Activated T-cell treated with anti-CD3 and anti-CD28 coated beads for 4 hours (primary cell): Measurements from ENCODE around the gene HSD3B7.

ENCODE experiments used
- DNase-seq: peaks from one replicate; pipeline ENCODE4 v3.0.0-alpha.2; 2020

The HSD3B7 gene

DNA sequence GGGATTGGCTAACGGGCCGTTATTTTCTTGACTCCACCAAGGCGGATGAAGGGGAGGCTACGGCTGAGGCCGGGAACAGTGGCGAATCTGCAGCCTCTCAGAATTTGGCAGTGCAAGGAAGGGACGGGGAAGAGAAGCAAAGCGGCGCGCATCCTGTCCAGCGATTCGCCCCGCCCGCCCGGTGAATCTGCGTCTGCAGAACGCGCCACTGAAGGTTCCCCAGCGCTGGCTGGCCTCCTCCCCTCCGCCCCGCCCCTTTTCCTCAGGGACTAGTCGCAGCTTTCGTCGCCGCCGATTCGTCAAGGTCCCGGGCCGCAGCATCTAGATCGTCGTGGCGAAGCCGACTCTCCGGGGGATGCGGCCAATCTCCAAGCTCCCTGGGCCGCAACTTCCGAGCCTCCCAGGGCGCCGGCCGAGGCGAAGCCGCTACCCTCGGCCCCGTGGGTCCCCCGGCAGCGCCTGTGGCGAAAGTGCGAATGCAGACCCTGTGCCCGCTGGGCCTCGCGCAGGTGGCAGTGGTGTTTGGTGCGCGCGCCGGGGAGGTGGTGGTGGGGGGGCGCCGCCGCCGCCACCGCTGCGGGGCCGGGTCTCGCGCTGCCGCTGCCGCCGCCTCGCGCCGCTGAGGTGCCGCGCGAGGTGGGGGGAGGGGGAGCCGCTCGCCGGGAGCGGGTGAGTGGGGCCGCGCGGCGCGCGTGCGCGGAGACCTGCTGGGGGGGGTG lies 27.4 kb upstream of the HSD3B7 start, which contains the start of gene SETD1A:
TSS of gene SETD1A (plus strand) at position 299 of the 719 bp plus-strand sequence. CDS start 978 bp downstream, outside the sequence.
- DNase-seq, result peak; percentile 94

DNA sequence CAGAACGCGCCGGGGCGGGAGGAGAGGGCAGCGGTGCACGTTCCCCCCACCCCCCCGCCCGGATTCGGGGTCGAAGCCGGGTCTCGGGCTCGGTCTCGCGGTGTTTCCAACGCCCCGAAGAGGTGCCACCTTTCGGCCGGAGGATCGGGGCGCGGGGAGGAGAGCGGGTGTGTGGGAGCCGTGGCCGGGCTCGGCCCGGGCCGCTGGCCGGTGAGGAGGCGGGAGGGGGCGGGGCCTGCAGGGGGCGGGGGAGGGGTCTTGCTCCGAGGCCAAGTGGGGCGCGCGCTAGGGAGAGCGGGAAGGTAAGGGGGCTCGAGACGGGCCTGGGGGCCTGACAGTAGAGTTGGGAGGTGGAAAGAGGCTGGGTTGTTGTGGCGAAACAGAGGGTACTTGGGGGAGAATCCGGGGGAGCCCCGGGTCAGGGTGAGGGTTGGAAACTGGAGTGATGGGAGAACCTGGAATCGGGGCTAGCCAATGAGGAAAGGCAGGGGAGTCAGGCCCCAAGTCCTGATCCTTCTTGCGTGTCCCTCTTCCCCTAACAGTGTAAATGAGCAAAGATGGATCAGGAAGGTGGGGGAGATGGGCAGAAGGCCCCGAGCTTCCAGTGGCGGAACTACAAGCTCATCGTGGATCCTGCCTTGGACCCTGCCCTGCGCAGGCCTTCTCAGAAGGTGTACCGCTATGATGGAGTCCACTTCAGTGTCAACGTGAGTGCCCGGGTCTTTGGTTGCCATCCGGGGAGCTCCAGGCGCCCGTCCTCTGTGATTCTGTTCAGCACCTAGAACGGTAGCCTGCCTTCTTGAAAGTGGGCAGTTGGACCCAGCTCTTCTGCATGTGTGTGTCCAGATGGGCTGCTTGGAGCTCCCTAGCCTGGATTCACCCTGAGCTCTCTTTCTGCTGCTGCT lies 26.6 kb upstream of the HSD3B7 start:
- peak; percentile 23 for DNase-seq

DNA sequence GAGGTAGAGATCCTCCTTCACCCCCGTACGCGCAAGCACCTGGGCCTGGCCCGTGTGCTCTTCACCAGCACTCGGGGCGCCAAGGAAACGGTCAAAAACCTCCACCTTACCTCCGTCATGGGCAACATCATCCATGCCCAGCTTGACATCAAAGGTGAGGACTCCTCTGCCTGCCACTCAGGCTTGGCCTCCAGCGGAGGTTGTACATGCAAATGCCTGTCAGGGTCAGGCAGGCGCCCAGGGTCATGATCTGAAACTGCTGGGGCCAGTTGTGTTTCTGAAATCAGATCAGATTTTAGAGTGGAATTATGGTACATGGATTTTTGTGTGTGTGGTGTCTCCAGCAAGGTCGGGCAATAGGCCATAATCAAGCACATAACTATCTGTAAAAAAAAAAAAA lies 23.6 kb upstream of the HSD3B7 start:
- no peak for DNase-seq

DNA sequence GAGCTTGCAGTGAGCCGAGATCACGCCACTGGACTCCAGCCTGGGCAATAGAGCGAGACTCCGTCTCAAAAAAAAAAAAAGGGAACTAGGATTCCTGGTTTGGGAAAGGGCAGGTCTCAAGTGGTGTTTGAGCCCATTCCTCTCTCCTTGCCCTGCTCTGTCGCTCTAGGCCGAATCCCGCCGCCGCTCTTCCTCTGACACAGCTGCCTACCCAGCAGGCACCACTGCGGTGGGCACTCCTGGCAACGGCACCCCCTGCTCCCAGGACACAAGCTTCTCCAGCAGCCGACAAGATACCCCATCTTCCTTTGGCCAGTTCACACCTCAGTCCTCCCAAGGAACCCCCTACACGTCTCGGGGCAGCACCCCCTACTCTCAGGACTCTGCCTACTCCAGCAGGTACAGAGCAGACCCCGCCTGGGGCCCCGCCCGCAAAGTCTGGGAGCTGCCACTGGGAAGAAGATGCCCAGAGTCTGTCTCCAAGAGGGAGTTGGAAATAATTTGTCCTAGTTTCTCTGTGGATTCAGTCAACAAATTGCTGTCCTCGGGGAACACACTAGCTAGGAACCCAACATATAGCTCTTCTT lies 21.0 kb upstream of the HSD3B7 start:
- DNase-seq, result no peak

DNA sequence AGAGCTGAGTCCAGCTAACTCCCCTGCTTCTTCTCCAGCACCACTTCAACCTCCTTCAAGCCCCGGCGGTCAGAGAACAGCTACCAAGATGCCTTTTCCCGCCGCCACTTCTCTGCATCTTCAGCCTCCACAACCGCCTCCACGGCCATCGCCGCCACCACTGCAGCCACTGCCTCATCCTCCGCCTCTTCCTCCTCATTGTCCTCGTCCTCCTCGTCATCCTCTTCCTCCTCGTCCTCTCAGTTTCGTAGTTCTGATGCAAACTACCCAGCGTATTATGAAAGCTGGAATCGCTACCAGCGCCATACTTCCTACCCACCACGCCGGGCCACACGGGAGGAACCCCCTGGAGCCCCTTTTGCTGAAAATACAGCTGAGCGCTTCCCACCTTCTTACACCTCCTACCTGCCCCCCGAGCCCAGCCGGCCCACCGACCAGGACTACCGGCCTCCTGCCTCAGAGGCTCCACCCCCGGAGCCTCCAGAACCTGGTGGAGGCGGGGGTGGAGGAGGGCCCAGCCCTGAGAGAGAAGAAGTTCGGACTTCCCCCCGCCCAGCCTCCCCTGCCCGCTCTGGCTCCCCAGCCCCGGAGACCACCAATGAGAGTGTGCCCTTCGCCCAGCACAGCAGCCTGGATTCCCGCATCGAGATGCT lies 20.3 kb upstream of the HSD3B7 start:
- no peak for DNase-seq

DNA sequence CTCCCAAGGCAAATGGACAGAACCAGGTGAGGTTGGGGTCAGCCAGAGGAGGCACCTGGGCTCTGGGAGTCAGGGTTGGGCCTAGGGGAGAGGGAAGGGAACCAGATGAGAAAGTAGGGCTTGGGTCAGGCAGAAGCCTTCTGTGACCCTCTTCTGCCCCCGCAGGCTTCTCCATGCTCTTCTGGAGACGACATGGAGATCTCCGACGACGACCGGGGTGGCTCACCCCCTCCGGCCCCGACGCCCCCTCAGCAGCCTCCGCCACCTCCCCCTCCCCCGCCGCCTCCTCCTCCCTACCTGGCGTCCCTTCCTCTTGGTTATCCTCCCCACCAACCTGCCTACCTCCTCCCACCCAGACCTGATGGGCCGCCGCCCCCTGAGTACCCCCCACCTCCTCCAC lies 19.6 kb upstream of the HSD3B7 start:
- no peak for DNase-seq

DNA sequence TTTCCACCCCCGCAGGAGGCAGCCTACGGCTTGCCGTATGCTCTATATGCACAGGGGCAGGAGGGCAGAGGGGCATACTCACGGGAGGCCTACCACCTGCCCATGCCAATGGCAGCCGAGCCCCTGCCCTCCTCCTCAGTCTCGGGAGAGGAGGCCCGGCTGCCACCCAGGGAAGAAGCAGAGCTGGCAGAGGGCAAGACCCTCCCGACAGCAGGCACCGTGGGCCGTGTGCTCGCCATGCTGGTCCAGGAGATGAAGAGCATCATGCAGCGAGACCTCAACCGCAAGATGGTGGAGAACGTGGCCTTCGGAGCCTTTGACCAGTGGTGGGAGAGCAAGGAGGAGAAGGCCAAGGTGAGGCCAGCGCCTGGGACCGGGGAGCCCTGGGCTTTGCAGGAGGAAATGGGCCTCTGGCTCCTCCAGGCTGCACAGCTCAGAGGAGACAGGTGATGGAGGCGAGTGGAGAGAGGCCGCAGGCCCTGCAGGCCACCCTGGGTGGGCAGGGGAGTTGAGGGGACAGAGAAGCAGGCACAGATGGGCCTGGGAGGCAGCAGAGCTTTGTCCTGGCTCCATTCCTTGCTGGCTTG lies 18.9 kb upstream of the HSD3B7 start:
- DNase-seq, result no peak

DNA sequence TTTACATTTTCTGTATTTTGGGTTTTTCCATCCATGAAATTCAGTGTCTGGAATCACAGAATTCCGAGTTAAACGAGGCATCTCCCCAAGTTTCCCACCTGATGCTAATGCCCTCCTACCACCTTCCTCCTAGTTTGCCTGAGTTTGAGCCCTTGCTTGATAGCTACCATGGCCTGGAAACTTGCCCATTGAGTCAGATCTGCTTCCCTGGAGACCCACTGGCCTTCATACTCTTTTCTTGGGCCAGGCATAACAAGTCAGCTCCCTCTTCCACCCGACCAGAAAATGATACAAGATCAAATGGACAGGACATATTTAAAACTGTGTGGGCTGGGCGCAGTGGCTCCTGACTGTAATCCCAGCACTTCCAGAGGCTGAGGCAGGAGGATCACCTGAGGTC lies 17.2 kb upstream of the HSD3B7 start:
- no peak for DNase-seq

DNA sequence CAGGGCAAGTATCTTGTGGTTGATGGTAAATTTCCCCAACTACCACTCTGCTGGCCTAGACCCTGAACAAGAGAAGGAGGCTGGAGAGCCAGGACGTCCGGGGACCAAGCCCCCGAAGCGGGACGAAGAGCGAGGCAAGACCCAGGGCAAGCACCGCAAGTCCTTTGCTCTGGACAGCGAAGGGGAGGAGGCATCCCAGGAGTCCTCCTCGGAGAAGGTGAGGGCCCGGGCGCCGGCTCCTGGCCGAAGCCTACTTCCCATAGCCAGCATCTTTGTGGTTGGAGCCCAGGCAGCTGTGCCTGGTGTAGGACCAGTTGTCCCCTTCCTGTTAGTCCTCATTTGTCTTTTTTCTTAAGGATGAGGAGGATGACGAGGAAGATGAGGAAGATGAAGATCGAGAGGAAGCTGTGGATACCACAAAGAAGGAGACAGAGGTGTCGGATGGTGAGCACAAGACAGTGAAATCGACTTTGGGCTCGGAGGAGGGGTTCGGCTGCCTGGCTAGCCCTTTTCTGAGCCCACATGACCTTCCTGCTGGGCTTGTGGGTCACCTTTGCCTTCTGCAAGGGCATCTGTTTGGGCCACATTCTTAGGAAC lies 15.7 kb upstream of the HSD3B7 start:
- DNase-seq, result no peak

DNA sequence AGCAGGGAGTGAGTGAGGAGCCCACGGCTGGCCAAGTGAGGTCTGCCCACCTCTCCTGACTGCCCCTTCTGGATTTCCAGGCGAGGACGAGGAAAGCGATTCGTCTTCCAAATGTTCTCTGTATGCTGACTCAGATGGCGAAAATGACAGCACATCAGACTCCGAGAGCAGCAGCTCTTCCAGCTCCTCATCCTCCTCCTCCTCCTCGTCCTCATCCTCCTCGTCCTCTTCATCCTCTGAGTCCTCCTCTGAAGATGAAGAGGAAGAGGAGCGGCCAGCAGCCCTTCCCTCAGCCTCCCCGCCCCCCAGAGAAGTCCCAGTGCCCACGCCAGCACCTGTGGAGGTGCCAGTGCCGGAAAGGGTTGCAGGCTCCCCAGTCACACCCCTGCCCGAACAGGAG lies 13.7 kb upstream of the HSD3B7 start:
- no peak for DNase-seq

DNA sequence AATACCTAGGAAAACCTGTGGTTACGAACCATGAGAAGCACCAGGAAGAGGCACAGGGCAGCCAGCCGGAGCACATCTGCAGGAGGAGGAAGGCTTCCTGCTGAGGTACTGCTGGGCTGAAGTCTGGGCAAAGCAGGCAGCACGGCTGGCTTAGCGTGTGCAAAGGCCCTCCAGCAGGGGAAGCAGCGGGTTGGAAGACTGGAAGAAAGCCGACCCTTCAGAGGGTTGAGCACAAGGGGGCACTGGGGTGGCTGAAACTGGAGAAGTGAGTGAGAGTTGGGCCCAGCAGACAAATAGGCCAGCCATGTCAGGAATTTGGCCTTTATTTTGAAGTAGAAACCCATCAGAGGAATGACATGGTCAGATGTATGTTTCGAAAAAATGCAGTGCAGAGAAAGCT lies 12.1 kb upstream of the HSD3B7 start:
- DNase-seq, result no peak

DNA sequence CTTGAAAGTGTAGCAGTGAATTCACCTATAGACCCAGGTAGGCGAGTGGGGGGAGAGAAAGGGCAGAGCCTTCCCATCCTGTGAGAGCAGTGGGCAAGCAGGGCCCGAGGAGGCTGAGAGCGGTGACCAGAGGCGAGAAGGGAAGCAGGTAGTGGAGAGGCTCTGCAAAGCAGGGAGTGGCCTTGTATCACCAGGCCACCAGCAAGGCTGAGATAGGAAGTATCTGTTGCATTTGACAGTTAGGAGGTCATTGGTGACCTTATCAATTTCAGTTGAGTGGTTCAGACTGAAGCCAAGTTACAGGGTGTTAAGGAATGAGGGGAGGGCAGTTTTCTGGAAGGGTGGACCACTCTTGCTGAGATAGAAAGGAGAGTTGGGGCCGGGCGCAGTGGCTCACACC lies 10.7 kb upstream of the HSD3B7 start:
- DNase-seq, result no peak

DNA sequence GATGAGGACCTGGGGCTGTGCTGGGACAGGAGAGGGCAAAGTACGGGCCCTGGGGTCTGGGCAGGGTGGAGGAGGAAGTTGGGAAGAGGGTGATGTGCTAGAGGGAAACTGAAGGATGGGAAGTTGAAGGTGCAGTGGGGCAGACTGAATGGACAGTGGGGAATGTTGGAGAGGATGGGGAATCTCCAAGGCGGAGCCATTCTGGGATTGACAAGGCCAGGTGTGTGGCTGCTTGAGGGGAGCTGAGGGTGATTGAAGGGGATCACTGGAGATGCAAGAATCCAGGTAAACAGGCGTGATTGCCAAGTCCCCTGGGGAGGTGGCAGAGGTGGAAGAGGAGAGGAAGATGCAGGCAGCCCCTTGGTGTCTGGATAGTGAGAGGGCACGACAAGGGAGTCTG lies 8.5 kb upstream of the HSD3B7 start:
- no peak for DNase-seq

DNA sequence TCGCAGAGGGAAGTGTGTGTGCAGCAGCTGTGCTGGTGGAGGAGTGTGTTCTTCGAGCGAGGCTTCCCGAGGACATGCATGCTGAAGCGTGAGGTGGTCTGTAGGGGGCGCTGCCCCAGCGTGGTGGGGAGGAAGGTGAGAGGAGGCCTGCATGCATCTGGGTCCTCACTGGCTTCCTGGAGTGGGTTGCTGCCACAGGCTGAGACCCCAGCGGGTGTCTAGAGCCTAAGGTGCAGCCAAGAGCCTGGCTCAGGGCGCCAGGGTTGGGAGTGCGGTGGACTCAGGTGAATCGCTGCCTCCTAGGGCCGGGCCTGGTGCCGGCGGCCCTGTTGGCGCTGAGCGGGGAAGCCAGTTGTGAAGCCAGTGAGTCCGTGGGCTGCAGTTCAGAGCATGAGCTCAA lies 7.5 kb upstream of the HSD3B7 start:
- no peak for DNase-seq

DNA sequence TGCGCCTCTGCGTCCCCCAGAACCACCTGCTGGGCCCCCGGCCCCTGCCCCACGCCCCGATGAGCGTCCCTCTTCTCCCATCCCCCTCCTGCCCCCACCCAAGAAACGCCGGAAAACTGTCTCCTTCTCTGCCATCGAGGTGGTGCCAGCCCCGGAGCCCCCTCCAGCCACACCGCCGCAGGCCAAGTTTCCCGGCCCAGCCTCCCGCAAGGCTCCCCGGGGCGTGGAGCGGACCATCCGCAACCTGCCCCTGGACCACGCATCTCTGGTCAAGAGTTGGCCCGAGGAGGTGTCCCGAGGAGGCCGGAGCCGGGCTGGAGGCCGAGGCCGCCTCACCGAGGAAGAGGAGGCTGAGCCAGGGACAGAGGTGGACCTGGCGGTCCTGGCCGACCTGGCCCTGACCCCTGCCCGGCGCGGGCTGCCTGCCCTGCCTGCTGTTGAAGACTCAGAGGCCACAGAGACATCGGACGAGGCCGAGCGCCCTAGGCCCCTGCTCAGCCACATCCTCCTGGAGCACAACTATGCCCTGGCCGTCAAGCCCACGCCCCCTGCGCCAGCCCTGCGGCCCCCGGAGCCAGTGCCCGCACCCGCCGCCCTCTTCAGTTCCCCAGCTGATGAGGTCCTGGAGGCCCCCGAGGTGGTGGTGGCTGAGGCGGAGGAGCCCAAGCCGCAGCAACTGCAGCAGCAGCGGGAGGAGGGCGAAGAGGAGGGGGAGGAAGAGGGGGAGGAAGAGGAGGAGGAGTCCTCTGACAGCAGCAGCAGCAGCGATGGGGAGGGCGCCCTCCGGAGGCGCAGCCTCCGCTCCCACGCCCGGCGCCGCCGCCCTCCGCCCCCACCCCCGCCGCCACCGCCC lies 5.6 kb upstream of the HSD3B7 start:
- no peak for DNase-seq

DNA sequence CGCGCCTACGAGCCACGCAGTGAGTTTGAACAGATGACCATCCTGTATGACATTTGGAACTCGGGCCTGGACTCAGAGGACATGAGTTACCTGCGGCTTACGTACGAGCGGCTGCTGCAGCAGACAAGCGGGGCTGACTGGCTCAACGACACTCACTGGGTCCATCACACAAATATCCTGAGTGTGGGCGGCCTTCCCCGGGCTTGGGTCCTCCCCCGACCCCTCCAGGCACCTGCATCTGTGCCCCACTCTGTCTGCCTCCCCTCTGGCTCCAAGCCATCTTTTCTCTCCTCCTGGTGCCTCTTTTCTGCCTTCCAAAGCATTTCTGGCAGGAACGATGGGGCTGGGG lies 5.0 kb upstream of the HSD3B7 start:
- no peak for DNase-seq

DNA sequence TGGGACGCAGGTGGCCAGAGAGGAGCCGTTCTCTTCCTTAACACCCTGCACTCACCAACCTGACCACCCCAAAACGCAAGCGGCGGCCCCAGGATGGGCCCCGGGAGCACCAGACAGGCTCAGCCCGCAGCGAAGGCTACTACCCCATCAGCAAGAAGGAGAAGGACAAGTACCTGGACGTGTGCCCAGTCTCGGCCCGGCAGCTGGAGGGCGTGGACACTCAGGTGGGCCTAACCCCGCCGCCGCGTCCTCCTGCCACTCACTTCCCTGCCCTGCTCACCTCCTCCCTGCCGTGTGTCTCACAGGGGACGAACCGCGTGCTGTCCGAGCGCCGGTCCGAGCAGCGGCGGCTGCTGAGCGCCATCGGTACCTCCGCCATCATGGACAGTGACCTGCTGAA lies 4.6 kb upstream of the HSD3B7 start:
- no peak for DNase-seq

DNA sequence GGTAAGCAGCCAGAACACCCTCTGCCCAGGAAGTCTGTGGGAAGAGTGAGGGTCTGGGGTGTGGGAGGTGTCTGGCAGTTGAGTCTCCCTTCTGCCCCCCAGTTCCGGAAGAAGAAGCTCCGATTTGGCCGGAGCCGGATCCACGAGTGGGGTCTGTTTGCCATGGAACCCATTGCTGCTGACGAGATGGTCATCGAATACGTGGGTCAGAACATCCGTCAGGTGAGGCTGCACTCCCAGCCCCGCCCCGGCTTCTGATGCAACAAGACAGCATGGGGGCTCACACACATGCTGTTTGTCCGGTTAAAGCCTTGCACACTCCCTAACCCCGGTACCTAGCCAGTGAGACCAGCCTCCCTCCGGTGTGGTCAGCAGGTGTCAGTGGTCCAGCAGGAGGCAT lies 4.0 kb upstream of the HSD3B7 start:
- no peak for DNase-seq

DNA sequence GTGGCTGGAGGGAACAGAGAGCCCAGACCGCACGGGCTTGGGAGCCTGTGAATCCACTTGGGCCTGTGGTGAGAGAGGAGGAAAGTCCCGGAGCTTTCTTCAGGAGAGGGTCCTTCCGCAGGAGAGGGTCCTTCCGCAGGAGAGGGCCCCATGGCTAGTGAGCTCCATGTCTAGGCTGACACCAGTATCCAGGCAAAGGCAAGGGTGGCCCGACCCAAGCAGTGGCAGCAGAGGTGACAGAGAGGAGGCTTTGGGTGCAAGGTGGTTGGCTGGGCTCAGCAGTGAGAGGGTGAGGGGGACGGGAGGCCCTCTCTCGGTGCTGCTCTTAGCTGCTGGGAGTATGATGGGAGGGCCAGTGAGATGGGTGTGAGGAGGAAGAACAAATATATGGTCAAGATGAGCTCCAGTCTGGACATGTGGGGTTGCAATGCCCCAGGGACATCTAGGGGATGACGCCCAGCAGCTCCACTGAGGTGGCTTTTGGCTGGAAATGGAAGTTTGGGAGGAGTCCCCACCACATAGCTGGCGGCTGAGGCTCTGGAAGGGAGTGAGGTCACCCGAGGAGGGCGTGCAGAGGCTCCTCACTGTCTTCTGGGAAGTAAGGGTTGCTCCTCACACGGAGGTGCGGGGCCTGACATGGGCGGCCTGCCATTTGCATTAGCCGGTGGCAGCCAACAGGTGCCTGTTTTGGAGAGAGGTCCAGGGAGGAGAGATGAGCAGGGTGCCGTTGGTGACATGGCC lies 2.3 kb upstream of the HSD3B7 start:
- no peak for DNase-seq

DNA sequence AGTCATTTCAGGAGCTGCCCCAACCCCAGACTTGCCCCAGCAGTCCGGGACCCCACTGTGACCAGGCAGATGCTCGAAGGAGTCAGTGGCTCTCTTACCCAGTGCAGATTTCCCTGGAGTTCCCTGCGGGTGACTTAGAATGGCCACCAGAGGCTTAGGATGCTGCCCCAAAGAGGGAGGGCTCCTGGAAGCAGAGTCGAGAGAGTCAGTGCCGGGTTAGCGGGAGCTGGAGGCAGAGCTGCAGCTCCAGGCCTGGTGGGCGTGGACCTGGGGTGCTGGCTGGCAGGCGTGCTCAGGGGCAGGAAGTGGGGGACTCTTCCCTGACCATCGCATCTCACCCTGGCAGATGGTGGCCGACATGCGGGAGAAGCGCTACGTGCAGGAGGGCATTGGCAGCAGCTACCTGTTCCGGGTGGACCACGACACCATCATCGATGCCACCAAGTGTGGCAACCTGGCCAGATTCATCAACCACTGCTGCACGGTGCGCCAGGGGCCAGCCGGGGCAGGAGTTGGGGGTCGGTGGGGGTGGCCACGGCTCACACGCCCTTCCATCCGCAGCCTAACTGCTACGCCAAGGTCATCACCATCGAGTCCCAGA lies 1.6 kb upstream of the HSD3B7 start:
- DNase-seq, result no peak
